ENCODE results near the gene ARMH3. TPM values are rescaled to one million over a fixed set of nuclear protein-coding genes. Genes with fewer than 3 reads are reported as not detected.
A peak's percentile ranks its signal among the peaks of the same experiment; 100 is the strongest.

The ARMH3 gene
- total RNA-seq, 1 donor from 2014 or later, result 23.2 TPM

GRCh38 chr10:101839002-101839401 lies 217.0 kb downstream of the ARMH3 start:
- no peak for FAIRE-seq

DNA sequence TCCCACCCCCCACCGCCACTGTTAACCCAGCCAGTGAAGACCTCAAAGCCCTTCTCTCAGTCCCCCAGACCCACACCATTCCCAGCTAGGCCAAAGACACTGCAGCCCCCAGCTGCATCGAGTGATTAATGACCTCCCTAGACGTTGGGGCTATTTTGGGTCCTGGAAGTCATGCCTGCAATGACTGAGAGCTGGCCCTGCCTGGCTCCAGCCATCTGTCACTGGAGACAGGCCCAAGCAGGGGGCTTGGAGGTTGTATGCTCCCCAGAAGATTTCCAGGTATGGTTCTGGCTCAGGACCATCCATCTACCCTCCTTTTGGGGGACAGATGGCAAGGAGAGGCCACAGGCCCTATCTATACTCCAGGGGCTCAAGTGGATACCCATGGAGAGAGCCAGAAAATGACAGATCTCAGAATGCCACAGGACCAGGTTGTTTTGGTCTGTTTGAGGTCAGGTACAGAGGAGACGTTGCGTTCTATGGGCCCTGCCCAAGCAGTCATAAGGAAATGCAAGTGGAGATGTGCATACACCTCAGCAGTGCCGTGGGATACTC lies 217.5 kb downstream of the ARMH3 start:
- DNase-seq (ENCODE audit: low spot score in 2 of 2) (no peak), FAIRE-seq (no peak)

More at GRCh38 chr10:101839002-101839401, 217.0 kb downstream of the ARMH3 start:
- DNase-seq (ENCODE audit: low spot score in 2 of 2), result no peak

- FAIRE-seq, result no peak
- no peak for DNase-seq (ENCODE audit: low spot score in 2 of 2)
These were observed 218.2 kb downstream of the ARMH3 start for GRCh38 chr10:101837748-101838147.

DNA sequence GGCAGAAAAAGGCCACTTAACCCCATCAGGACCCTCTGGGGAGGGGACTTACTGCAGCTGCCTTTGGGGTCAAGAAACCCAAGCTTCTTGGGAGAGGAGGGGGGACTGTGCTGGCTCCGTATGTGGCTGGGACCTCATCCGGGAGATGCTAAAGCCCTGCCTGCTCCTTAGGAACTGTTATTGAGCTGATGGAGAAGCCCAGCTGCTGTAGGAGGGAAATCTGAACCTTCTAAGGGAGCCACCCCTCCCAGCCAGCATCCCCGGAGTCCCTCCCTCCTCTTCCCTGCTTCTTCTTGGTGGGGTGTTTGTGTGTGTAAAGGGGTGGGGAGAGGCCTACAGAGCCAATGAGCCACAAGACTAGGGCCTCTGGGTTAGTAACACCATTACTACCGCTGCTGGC lies 220.6 kb downstream of the ARMH3 start:
- FAIRE-seq (no peak), DNase-seq (ENCODE audit: low spot score in 2 of 2) (no peak)

- DNase-seq (ENCODE audit: low spot score in 2 of 2) (no peak), FAIRE-seq (no peak)
These were observed 221.6 kb downstream of the ARMH3 start for GRCh38 chr10:101834341-101834740.

DNA sequence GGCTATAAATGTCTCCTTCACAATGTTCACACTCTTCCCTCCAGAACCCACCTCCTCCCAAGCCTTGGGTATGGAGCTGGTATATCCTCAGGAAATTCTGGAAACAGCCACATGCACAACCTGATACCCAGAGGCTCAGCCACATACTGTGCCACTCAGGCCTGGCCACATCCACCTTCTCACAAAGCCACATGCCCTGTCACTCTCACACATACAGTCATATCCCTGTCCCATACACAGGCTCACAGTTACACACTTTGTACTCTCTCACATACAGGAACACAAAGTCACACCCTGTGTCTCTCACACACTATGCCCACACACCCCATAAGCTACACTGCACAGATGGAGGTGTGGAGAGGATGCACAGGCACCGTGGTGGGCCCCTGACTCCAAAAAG lies 222.5 kb downstream of the ARMH3 start:
- no peak for DNase-seq (ENCODE audit: low spot score in 2 of 2)
- FAIRE-seq, result no peak

DNA sequence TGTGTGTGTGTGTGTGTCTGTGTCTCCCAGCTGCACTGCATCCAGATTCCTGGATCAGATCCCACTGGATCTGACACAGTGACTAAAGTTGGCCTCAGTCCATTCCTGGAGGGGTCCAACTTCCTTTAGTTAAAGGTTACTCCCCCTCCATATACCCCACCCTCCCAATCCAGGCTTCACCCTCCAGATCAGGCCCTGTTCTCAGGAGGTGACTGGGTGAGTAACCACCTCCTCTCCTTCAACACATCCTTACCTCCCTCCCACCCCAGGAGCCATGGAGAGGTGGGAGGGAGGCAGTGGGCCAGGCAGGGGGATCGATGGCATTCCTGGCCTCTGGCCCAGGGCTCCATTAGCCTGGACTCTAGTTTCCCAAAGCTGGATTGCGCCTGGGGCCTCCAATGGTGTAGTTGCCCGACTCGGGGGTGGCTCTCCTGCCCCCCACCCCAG lies 223.6 kb downstream of the ARMH3 start:
- no peak for FAIRE-seq
- DNase-seq (ENCODE audit: low spot score in 2 of 2), result no peak

GRCh38 chr10:101831169-101831811 lies 224.7 kb downstream of the ARMH3 start:
- FAIRE-seq (no peak), DNase-seq (ENCODE audit: low spot score in 2 of 2) (no peak)

- DNase-seq (ENCODE audit: low spot score in 2 of 2) (peak; percentile 78 to 94), FAIRE-seq (no peak)
These were observed 225.4 kb downstream of the ARMH3 start for GRCh38 chr10:101830322-101831168.

- DNase-seq (ENCODE audit: low spot score in 2 of 2) (no peak), FAIRE-seq (no peak)
These were observed 226.2 kb downstream of the ARMH3 start for GRCh38 chr10:101829561-101830315.

- FAIRE-seq (no peak), DNase-seq (ENCODE audit: low spot score in 2 of 2) (no peak)
These were observed 227.0 kb downstream of the ARMH3 start for GRCh38 chr10:101828766-101829551.

GRCh38 chr10:101827919-101828600 lies 227.9 kb downstream of the ARMH3 start:
- DNase-seq (ENCODE audit: low spot score in 2 of 2), result no peak
- no peak for FAIRE-seq

- FAIRE-seq (no peak), DNase-seq (ENCODE audit: low spot score in 2 of 2) (no peak)
These were observed 229.0 kb downstream of the ARMH3 start for GRCh38 chr10:101826852-101827434.

DNA sequence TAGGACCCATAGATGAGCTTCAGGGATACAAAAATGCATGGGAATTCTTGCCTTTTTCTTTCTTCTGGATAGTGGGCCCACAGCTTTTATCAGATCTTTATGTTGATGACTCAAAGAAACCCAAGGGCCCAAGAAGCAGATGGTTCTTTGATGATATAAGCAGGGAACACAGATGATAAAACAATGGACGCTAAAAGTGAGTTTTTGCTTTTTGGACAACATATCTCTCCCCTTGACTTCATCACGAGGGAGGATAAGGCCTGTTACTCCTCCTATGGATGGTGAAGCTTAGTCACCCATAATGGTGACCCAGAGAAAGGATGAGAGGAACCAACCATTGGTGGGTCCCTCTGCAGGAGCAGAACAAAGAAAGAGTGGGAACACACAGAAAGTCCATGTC lies 231.2 kb downstream of the ARMH3 start:
- no peak for DNase-seq (ENCODE audit: low spot score in 2 of 2)
- FAIRE-seq, result no peak

DNA sequence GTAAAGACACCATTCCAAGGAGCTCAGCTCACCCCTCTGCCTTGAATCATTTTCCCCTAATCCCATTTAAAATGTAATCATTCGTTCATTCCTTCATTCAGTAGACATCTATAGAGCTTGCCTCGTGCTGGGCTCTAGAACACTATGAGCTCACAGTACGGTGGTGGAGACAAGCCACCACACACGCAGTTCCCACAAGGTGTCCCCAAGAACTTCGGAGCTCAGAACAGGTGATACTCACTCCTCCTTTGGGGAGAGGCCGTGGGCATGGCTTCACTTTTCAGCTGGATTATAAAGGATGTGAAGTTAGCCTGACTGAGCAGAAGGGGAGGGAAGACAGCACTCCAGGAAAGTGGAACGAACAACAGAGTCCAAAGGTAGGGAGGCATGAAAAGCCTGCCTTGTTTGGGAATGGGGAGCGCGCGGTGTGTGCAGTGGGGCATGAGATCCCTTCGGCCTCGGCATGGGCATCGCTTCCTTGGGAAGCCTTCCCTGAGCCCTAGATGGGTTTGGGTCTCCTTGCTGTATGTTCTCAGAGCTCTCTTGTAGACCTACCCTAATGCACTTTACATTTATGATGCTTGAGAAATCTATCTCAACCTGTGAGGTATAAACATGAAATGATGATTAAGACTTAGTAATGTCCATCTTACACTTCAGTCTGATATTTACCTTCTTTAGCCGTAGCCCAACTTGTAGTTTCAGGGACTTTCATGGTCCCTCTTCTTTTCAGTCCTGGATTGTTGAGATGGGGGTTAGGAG lies 236.9 kb downstream of the ARMH3 start:
- DNase-seq (ENCODE audit: low spot score in 2 of 2) (peak in 1 of 2 donors; percentile 22), FAIRE-seq (no peak)

GRCh38 chr10:101818119-101818871 lies 237.7 kb downstream of the ARMH3 start, which contains the start of gene OGA:
OGA (minus strand) TSS chr10:101818444; CDS start chr10:101818022, 422 bp downstream.
- FAIRE-seq (no peak), DNase-seq (ENCODE audit: low spot score in 2 of 2) (peak; percentile 91)

DNA sequence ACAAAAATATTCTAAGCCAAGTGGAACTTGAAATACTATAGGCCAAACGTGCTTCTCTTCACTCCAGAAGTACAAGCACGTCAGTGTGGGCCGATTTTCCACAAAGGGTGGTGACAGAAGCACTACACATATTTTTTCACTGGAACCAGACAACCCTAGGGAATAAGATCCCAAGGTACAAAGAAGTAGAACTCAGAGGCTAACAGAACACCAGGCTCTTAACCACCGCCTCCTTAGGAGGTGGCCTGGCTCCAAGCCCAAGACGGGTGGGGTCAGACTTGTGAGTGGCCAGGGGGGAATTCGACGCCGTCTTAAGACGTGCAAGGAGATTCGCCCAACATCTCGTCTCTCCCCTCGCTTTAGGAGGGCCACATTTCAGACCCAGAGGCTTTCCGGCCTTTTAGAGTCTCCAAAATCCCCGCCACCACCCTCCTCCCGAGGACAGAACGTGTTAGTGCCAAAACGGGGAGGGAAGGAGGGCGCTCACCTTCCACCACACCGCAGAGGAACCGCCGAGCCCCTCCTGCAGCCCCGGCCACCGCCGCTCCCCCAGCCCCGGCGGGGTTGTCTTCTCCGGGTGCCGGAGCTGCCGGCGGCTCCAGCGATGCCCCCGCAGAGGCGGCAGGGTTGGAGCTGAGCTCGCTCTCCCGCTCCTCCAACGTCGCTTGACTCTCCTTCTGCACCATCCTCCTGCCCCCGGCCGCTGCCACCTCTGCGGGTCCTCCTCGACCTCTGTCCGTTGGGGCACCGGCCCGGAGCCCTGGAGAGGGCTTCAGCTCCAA lies 238.4 kb downstream of the ARMH3 start:
- DNase-seq (ENCODE audit: low spot score in 2 of 2), result peak in 1 of 2 donors; percentile 42

More for the DNA sequence above, 238.4 kb downstream of the ARMH3 start:
- FAIRE-seq, result no peak

Data from frontal cortex (tissue), 4 donors.